Duodenal mucosa (tissue), 2 donors: ENCODE measurements around the gene FMNL2.

ENCODE experiments used
- H3K27ac ChIP-seq: one replicate; pipeline ENCODE4 v1.7.0; 2013; ENCODE audit warnings: low read depth, low read length
- H3K27me3 ChIP-seq, 2 donors: one replicate each; pipeline ENCODE4 v1.7.0; 2013; ENCODE audit warnings: low read length in 2 of 2, control low read depth in 1 of 2; ENCODE audit not compliant: insufficient read depth in 2 of 2, control insufficient read depth in 1 of 2
- H3K36me3 ChIP-seq, 2 donors: one replicate each; pipeline ENCODE4 v1.7.0; 2013; ENCODE audit warnings: low read length in 2 of 2, control low read depth in 1 of 2; ENCODE audit not compliant: insufficient read depth in 2 of 2, control insufficient read depth in 1 of 2
- H3K4me1 ChIP-seq, 2 donors: one replicate each; pipeline ENCODE4 v1.7.0; 2013; ENCODE audit warnings: low read length in 2 of 2, control low read depth in 1 of 2; ENCODE audit not compliant: insufficient read depth in 2 of 2, control insufficient read depth in 1 of 2
- H3K4me3 ChIP-seq, 2 donors: one replicate each; pipeline ENCODE4 v1.7.0; 2013; ENCODE audit warnings: low read length in 2 of 2, low read depth in 1 of 2
- H3K9ac ChIP-seq, 2 donors: one replicate each; pipeline ENCODE4 v1.7.0; 2013; ENCODE audit warnings: low read length in 2 of 2, low read depth in 1 of 2
- H3K9me3 ChIP-seq, 2 donors: one replicate each; pipeline ENCODE4 v1.7.0; 2013; ENCODE audit warnings: low read length in 2 of 2, control low read depth in 1 of 2; ENCODE audit not compliant: control insufficient read depth in 1 of 2

The FMNL2 gene

DNA sequence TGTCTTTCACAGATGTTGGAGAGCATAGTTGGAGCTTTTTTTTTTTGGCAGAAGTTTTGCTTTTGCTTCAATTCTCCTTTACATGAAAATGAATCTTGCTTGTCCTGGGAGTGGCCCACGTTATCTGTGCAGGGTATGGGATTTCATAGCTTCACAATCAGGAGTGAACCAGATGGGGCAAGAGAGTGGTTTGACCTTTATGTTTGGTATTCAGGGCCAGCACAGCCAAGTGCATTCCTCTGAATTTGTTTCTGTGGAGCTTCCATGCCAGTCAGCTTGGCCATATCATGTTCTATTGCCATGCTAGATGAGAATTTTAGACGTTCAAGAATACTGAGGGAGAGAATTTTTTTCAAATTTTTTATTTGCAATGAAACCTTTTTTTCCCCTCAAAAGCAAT is 265.7 kb downstream of the FMNL2 start:
- H3K27me3 ChIP-seq = no peaks in the 10 kb centered on the region
- no peaks in the 10 kb centered on the region for H3K4me1 ChIP-seq
- H3K27ac ChIP-seq = no peak overlapping the region
- no peak overlapping the region for H3K9ac ChIP-seq
- H3K9me3 ChIP-seq = no peaks in the 10 kb centered on the region
- peaks cover 0 to 2% of the 10 kb centered on the region in 2 donors for H3K36me3 ChIP-seq
- H3K4me3 ChIP-seq = no peak overlapping the region

DNA sequence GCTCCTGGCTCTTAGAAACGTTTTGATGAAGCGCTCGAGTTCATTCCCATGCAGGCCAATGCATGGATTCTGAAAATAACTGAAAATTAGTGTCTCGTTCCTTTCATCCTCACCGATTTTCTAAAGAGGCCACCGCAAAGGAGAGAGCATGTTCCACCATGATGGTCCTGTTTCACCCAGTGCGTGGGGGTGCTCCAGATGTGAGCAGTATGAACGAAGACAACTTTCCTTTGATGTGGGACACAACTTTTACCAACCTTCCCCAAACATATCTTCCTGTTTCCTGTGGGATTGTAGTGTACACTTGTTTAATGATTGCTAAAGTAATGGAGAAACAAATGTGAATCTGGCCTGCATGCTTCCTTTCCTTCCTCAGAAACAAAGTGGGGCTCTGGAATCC is 267.8 kb downstream of the FMNL2 start:
- Histone ChIP-seq H3K4me1 (no peaks in the 10 kb centered on the region), H3K9me3 (no peaks in the 10 kb centered on the region), H3K27ac (no peak overlapping the region), H3K27me3 (no peaks in the 10 kb centered on the region), H3K4me3 (no peak overlapping the region), H3K36me3 (peaks cover 0 to 2% of the 10 kb centered on the region in 2 donors), H3K9ac (no peak overlapping the region)

DNA sequence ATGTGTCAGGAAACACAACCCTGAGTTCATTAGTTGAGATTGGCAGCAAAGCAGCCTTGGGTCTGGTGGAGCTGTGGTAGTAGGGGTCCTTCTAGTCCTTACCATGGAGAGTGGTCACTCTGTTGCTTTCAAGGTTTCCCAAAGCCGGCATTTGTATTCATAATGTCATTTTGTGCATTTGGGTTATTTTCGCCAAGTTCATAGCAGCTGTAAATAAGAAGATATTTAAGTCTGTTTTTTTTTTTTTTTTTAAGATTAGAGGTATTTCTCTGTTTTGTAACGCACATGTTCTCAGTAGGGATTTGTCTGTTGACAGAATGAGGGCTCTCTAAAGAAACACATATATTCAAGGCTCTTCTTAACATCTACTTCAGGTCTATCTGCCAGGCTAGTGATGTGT is 268.2 kb downstream of the FMNL2 start:
- no peaks in the 10 kb centered on the region for H3K4me1 ChIP-seq
- no peaks in the 10 kb centered on the region for H3K27me3 ChIP-seq
- no peaks in the 10 kb centered on the region for H3K9me3 ChIP-seq
- no peak overlapping the region for H3K9ac ChIP-seq
- H3K27ac ChIP-seq = no peak overlapping the region
- peaks cover 0 to 2% of the 10 kb centered on the region in 2 donors for H3K36me3 ChIP-seq
- no peak overlapping the region for H3K4me3 ChIP-seq

DNA sequence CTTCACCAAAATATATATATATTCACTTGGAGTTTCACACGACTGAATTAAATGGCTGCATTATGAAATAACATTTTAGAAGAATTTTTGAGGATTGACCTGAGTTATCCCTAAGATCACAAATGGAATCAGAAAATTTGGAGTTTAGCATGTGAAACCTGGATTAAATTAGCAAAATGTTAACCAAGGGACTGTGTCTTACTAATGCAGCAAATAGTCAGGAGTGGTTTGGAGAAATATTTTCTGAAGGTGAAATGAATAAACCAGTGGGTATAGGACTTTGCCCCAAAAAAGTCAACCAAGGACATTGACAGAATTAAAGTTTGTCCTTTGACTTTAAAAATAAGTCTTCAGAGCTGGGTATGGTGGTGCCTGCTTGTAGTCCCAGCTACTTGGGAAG is 271.1 kb downstream of the FMNL2 start:
- Histone ChIP-seq H3K4me3 (no peak overlapping the region), H3K36me3 (no peaks in the 10 kb centered on the region), H3K27me3 (no peaks in the 10 kb centered on the region), H3K9me3 (no peaks in the 10 kb centered on the region), H3K9ac (no peak overlapping the region), H3K27ac (no peak overlapping the region), H3K4me1 (no peaks in the 10 kb centered on the region)

DNA sequence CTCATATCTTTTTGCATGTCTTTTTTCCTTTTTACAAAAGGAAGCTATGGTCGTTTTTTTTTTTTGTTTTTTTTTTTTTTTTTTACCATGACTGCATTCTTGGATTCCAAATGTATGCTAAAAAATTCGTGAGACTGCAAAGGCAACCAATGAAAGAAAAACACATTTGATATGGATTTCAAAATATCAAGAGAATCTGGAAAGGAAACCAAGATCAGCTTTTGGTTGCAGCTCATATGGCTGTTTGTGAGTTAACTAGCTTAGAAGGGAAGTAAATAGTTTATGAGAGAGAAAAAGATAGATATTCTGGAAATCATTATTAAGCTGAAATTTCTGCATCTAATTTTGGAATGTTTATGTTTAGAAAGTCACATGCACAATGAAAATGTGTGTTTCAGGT is 272.0 kb downstream of the FMNL2 start:
- H3K27ac ChIP-seq = no peak overlapping the region
- no peak overlapping the region for H3K9ac ChIP-seq
- H3K27me3 ChIP-seq = no peaks in the 10 kb centered on the region
- no peaks in the 10 kb centered on the region for H3K36me3 ChIP-seq
- H3K9me3 ChIP-seq = no peaks in the 10 kb centered on the region
- peaks cover 7 to 8% of the 10 kb centered on the region in 2 donors for H3K4me1 ChIP-seq
- H3K4me3 ChIP-seq = no peak overlapping the region

DNA sequence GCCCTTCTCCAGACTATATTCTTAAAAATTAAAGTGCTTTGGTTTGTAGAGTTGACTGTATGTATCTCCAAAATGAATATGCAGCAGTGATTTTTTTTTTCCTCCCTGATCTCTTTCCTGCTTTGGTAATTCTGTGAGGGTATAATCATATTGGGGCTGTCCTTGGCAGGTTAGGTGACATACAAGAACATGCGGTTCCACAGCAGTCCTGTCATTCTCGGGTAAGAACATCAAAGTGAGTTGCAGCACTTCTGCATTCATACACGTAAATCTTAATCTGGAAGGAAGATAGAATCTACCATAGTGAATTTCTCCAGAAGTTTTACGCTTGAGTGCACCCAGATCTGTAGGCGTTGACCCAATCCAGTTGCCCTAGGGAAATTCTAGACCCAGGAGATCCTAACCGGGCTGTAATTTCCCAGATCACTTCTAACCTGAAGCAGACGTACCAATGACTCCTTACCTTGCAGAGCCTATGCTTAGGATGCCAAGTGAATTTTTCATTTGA is 272.9 kb downstream of the FMNL2 start:
- no peak overlapping the region for H3K9ac ChIP-seq
- no peaks in the 10 kb centered on the region for H3K9me3 ChIP-seq
- H3K27me3 ChIP-seq = no peaks in the 10 kb centered on the region
- H3K4me1 ChIP-seq = peaks cover 9 to 14% of the 10 kb centered on the region in 2 donors
- H3K36me3 ChIP-seq = no peaks in the 10 kb centered on the region
- H3K27ac ChIP-seq = no peak overlapping the region
- H3K4me3 ChIP-seq = no peak overlapping the region

DNA sequence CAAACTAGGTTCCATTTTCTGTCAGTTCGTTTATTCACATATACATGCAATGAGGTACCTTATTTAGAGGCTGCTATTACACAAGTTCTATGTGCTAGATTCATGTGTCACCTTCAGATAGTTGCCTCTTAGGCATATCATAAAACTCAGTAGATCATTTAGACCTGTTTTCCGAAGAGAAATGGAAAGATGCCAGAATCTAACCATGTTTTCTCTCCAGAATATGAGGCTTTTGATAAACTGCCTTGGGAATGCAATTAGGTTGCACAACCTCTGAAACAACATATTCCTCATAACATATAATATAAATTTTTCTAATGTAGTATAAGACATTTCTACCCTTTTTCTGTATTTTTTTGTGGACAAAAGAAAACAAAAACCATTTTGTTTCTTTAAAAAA is 274.2 kb downstream of the FMNL2 start:
- H3K27ac ChIP-seq = no peak overlapping the region
- H3K36me3 ChIP-seq = no peaks in the 10 kb centered on the region
- no peak overlapping the region for H3K4me3 ChIP-seq
- no peaks in the 10 kb centered on the region for H3K9me3 ChIP-seq
- no peak overlapping the region for H3K9ac ChIP-seq
- no peaks in the 10 kb centered on the region for H3K27me3 ChIP-seq
- H3K4me1 ChIP-seq = peaks cover 9 to 16% of the 10 kb centered on the region in 2 donors

DNA sequence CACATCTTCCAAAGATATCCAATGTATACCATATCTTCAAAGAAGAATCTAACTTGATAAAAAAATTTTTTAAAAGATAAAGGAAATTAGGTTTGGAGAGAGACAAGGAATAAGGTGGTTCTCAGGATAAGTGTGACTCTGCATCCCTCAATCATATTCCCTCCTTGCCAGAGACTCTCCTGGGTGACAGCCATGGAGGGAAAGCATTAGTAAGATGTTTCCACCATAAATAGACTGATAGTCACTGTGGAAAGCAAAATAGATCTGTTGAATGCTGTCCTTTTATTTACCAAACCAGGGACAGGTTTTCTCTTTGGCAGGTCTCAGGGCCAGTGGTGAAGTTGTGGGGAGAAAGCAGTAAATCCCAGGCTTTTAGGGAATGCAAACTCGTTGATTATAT is 274.7 kb downstream of the FMNL2 start:
- no peak overlapping the region for H3K4me3 ChIP-seq
- H3K27me3 ChIP-seq = no peaks in the 10 kb centered on the region
- no peaks in the 10 kb centered on the region for H3K36me3 ChIP-seq
- H3K9me3 ChIP-seq = no peaks in the 10 kb centered on the region
- no peak overlapping the region for H3K9ac ChIP-seq
- peaks cover 9 to 16% of the 10 kb centered on the region in 2 donors for H3K4me1 ChIP-seq
- H3K27ac ChIP-seq = no peak overlapping the region

DNA sequence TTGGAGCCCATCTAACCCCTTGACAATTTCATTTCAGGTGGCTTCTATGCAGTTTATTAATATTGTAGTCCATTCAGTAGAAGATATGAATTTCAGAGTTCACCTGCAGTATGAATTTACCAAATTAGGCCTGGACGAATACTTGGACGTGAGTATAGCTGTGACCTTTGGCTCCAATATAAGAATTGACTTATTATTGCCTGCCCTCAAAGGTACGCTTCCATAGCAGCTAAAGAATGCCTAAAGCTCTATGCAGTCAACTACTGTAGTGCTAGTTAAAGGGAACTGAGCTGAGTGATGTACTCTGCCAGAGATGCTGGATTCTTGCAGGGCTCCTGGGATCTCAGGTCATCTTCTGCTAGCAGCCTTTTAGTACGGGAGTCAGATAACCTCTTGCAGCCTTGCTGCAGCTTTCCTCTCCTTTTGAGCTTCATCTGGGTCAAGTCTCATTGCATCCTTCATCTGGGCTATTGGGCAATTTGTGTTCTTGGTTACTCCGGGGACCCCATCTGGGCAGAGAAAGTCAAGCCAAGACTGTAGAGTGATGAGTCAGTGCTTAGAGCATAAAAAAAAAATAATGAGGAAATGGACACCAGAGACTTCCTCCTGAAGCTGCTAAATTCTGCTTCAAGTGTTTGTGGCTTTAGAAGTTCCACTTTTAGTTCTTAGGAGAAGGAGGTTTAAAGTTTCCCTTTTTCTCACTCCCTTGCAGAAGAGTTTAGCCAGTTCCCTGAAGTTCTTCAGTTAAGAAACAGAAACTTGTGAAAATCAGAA is 276.7 kb downstream of the FMNL2 start:
- no peaks in the 10 kb centered on the region for H3K27me3 ChIP-seq
- H3K4me3 ChIP-seq = peak overlapping the region in 1 of 2 donors; percentile 7
- H3K27ac ChIP-seq = peak overlapping the region; percentile 13
- H3K9me3 ChIP-seq = no peaks in the 10 kb centered on the region
- peaks cover 9 to 16% of the 10 kb centered on the region in 2 donors for H3K4me1 ChIP-seq
- H3K9ac ChIP-seq = no peak overlapping the region
- no peaks in the 10 kb centered on the region for H3K36me3 ChIP-seq

DNA sequence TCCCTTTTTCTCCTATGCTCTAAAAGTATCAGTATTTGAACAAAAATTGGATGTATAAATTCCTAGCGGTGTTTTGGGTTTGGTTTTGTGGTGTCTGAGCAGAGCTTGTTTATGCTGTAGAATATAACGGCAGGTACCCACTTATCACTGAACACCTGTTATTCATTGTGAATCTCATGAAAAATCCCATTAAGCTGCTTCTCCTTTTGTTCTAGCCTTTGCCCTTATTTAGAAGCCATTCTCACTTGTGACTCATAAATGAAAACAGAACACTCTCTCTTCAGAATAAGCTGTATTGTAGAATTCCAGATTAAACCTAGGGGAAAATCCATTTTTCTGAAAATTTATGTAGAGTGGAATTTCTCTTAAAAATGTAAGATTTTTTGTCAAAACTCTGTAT is 278.3 kb downstream of the FMNL2 start:
- peaks cover 9 to 16% of the 10 kb centered on the region in 2 donors for H3K4me1 ChIP-seq
- H3K9ac ChIP-seq = no peak overlapping the region
- H3K36me3 ChIP-seq = peaks cover 3 to 10% of the 10 kb centered on the region in 2 donors
- no peak overlapping the region for H3K4me3 ChIP-seq
- no peak overlapping the region for H3K27ac ChIP-seq
- H3K9me3 ChIP-seq = no peaks in the 10 kb centered on the region
- no peaks in the 10 kb centered on the region for H3K27me3 ChIP-seq
